Tongue (tissue), 2 donors: ENCODE results near the gene HBM. TPM values are rescaled to one million over a fixed set of nuclear protein-coding genes. Genes with fewer than 3 reads are reported as not detected.
"Not testable (repeated sequence)": the region's sequence is repeated elsewhere in the genome, so short reads cannot be mapped to it uniquely, and the experiment has no call there.

ENCODE experiments used
- DNase-seq: peaks from one replicate; pipeline ENCODE4 v3.0.0-alpha.2; 2015
- total RNA-seq: library from RNA; depleted of rRNA; stranded (reverse); fragments of >200 nt; gene quantifications from one replicate; pipeline ENCODE4 v1.2.3, GENCODE V29; 2014

Gene HBM
- total RNA-seq, 1 donor from 2014 or later, result 19.6 TPM

- DNase-seq, result no peak
Measured at GRCh38 chr16:169014-169413, 3.2 kb downstream of the HBM start.

- DNase-seq, result peak; percentile 44
Measured at GRCh38 chr16:170088-170507, 4.3 kb downstream of the HBM start.

- no peak for DNase-seq
Measured at GRCh38 chr16:170788-171187, 5.0 kb downstream of the HBM start.

GRCh38 chr16:172374-172941 is 6.7 kb downstream of the HBM start, which contains the start of gene HBA2:
TSS of gene HBA2 (plus strand) at chr16:172876. CDS start at chr16:172913, 37 bp downstream.
- not testable (repeated sequence) for DNase-seq

GRCh38 chr16:173211-173854 is 7.6 kb downstream of the HBM start:
- not testable (repeated sequence) for DNase-seq

GRCh38 chr16:173928-174769 is 8.4 kb downstream of the HBM start:
- DNase-seq, result peak; percentile 60

GRCh38 chr16:175011-175949 is 9.5 kb downstream of the HBM start:
- no peak for DNase-seq

- not testable (repeated sequence) for DNase-seq
Measured at GRCh38 chr16:176006-176405, 10.2 kb downstream of the HBM start.

- DNase-seq, result not testable (repeated sequence)
Measured at GRCh38 chr16:176477-177382, 11.0 kb downstream of the HBM start, which contains the start of gene HBA1. TSS of gene HBA1 (plus strand) at chr16:176680. CDS start at chr16:176717, 37 bp downstream.

- peak; percentile 79 for DNase-seq
Measured at GRCh38 chr16:177394-177822, 11.6 kb downstream of the HBM start.

- DNase-seq, result no peak
Measured at GRCh38 chr16:177981-178667, 12.3 kb downstream of the HBM start.

- no peak for DNase-seq
Measured at GRCh38 chr16:178668-179015, 12.9 kb downstream of the HBM start.

- no peak for DNase-seq
Measured at GRCh38 chr16:179211-180092, 13.7 kb downstream of the HBM start.

GRCh38 chr16:180101-180675 is 14.4 kb downstream of the HBM start, which contains the start of gene HBQ1:
TSS of gene HBQ1 (plus strand) at chr16:180459. CDS start at chr16:180487, 28 bp downstream.
- peak; percentile 55 for DNase-seq

GRCh38 chr16:180681-181564 is 15.1 kb downstream of the HBM start:
- peak; percentile 79 for DNase-seq

- no peak for DNase-seq
Measured at GRCh38 chr16:181565-182021, 15.8 kb downstream of the HBM start.

GRCh38 chr16:183005-183404 is 17.2 kb downstream of the HBM start:
- no peak for DNase-seq
